ENCODE data around the gene NR2E3.

- TF ChIP-seq CTCF (IDR thresholded peaks at IDR 0.05): no peak
- no peak for TF ChIP-seq EZH2phosphoT487 (IDR thresholded peaks at IDR 0.05)
Observed at GRCh38 chr15:71806452-71806931, 3.9 kb upstream of the NR2E3 start.

Measured in neural progenitor cell (in vitro differentiated cells).